ENCODE results near the gene IFI30. TPM values are rescaled to one million over a fixed set of nuclear protein-coding genes. Genes with fewer than 3 reads are reported as not detected.

The IFI30 gene
- total and polyA plus RNA-seq, 8 donors, result 7.3 to 986 (median 13.0) TPM

DNA sequence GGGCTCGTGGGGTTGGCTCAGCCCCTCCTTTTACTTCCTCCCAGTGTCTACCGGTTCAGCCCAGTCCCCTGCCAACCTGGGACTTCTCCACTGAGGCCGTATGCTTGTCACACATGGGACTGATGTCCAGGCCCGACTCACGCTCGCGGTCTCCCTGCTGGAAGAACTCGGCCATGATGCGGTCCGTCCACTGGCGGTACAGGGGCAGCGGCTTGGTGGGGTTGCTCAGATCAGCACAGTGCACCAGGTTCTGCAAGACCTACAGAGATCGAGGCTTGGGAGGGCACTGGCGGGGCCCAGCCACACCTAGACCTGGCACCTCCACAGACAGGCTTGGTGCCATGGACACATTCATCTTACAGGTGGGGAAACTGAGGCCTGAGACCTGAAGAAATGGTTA lies 38.1 kb downstream of the IFI30 start:
- intact Hi-C loops (cut with DNase I), result no loop called here
- DNase-seq (no peak), ATAC-seq (no peak)
- Histone ChIP-seq H3K36me3 (no peaks in the 10 kb centered on the region), H3K9me3 (no peaks in the 10 kb centered on the region), H3K4me3 (no peak overlapping the region), H3K4me1 (peaks cover 2 to 6% of the 10 kb centered on the region in 2 donors), H3K27ac (no peak overlapping the region), H3K27me3 (peaks cover 0 to 26% of the 10 kb centered on the region in 2 donors)
- TF ChIP-seq, protein P1, sequence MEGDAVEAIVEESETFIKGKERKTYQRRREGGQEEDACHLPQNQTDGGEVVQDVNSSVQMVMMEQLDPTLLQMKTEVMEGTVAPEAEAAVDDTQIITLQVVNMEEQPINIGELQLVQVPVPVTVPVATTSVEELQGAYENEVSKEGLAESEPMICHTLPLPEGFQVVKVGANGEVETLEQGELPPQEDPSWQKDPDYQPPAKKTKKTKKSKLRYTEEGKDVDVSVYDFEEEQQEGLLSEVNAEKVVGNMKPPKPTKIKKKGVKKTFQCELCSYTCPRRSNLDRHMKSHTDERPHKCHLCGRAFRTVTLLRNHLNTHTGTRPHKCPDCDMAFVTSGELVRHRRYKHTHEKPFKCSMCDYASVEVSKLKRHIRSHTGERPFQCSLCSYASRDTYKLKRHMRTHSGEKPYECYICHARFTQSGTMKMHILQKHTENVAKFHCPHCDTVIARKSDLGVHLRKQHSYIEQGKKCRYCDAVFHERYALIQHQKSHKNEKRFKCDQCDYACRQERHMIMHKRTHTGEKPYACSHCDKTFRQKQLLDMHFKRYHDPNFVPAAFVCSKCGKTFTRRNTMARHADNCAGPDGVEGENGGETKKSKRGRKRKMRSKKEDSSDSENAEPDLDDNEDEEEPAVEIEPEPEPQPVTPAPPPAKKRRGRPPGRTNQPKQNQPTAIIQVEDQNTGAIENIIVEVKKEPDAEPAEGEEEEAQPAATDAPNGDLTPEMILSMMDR (IDR thresholded peaks at IDR 0.05), result no peak

DNA sequence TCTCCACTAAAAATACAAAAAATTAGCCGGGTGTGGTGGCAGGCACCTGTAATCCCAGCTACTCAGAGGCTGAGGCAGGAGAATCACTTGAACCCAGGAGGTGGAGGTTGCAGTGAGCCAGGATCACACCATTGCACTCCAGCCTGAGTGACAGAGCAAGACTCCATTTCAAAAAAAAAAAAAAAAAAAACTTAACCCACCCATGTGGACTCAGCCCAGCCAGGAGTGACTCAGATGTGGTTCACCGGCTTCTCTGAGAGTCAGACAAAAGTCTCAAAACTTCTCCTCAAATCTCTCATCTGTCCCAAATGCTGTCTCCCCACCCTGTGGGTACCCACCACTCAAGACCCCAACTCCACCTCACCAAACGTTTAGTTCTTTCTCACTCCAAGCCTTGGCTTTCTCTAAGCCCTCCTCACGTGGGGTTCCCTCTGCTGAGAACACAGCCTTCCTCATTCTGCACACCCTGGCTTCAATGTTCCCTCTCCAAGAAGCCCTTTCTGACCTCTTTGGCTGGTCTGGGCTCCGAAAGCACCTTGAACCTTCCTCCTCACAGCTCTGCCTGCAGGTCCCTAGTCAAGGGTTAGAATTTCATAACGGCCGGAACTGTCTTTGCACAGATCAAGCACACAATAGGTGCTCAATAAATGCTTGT lies 41.3 kb downstream of the IFI30 start:
- no peaks in the 10 kb centered on the region for H3K4me1 ChIP-seq
- TF ChIP-seq, protein P1 (IDR thresholded peaks at IDR 0.05), result no peak
- no peak overlapping the region for H3K27ac ChIP-seq
- intact Hi-C loops (cut with DNase I), result no loop called here
- ATAC-seq (no peak), DNase-seq (no peak)
- H3K9me3 ChIP-seq, result no peaks in the 10 kb centered on the region
- H3K4me3 ChIP-seq, result no peak overlapping the region
- no peaks in the 10 kb centered on the region for H3K36me3 ChIP-seq
- H3K27me3 ChIP-seq, result peaks cover 0 to 10% of the 10 kb centered on the region in 2 donors

DNA sequence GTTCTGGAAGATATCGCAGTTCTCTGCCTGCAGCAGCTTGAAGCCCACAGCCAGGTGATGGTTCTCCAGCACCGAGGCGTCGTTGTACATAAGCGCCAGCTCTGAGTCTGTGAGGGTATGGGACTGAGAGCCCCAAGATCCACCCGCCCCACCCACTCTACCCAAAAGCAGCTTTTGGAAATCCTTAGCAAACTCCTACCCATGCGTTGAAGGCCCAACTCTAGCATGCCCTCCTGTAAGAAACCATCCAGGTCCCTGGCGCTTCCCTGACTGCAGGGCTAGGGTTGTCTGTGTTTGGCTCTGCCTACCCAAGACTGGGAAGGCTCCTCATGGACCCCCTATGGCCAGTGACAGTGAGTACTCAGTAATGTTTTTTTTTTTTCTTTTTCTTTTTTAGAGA lies 43.2 kb downstream of the IFI30 start:
- no peaks in the 10 kb centered on the region for H3K36me3 ChIP-seq
- intact Hi-C loops (cut with DNase I), result no loop called here

DNA sequence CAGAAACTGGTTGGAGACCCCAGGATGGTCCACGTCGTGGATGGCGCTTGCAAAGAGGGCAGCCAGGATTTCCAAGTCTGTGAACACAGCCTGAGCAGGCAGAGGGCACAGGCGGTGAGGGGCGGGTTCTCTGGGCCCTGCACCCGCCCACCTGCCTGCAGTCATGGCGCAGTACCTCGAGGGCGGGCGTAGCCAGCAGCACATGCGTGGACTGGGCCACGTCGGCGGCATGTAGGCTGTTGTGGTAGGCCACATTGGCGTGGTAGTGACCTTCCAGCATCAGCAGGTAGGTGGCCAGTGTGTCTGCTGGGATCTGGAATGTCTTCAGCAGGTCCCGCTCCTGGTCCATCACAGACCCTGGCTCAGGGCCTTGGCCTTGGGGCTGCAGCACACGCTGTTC lies 44.5 kb downstream of the IFI30 start:
- TF ChIP-seq, protein P1 (IDR thresholded peaks at IDR 0.05), result no peak
- Histone ChIP-seq H3K4me1 (no peaks in the 10 kb centered on the region), H3K27ac (no peak overlapping the region), H3K9me3 (no peaks in the 10 kb centered on the region), H3K27me3 (peaks cover 0 to 36% of the 10 kb centered on the region in 2 donors), H3K36me3 (no peaks in the 10 kb centered on the region), H3K4me3 (no peak overlapping the region)
- intact Hi-C loops (cut with DNase I), result no loop called here
- ATAC-seq, result no peak
- DNase-seq, result no peak

More for the DNA sequence above, 43.2 kb downstream of the IFI30 start:
- ATAC-seq (no peak), DNase-seq (no peak)
- H3K9me3 ChIP-seq, result no peaks in the 10 kb centered on the region
- peaks cover 0 to 24% of the 10 kb centered on the region in 2 donors for H3K27me3 ChIP-seq
- H3K4me3 ChIP-seq, result no peak overlapping the region
- no peak overlapping the region for H3K27ac ChIP-seq
- H3K4me1 ChIP-seq, result no peaks in the 10 kb centered on the region
- TF ChIP-seq, protein P1 (IDR thresholded peaks at IDR 0.05), result no peak

DNA sequence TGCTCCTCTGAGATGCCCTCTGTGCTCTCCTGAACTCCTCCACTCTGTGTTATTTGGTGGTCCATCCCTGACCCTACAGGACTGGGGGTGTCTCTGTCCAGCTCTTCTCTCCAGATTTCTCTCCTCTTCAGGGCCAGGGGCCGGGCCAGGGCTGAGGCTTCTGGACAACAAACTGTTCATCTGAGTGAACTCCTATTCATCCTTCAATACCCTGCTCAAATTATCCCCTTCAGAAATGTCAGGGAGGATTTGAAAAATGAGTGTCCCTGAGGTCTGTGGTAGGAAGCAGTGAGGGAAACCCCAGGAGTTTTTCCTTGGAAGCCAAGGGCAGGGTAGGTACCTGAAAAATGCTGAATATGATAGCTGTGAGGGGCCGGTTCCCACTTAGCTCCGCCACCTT lies 45.0 kb downstream of the IFI30 start:
- H3K9me3 ChIP-seq, result no peaks in the 10 kb centered on the region
- no peaks in the 10 kb centered on the region for H3K4me1 ChIP-seq
- ATAC-seq (no peak), DNase-seq (no peak)
- H3K4me3 ChIP-seq, result no peak overlapping the region
- TF ChIP-seq, protein P1 (IDR thresholded peaks at IDR 0.05), result no peak
- intact Hi-C loops (cut with DNase I), result no loop called here
- no peak overlapping the region for H3K27ac ChIP-seq
- H3K27me3 ChIP-seq, result peaks cover 0 to 38% of the 10 kb centered on the region in 2 donors
- H3K36me3 ChIP-seq, result no peaks in the 10 kb centered on the region

All from left lung (tissue), 10 donors.